HCT116 (cell line): Measurements from ENCODE around the gene CCDC188.

Experiments
- ATF3 ChIP-seq: IDR thresholded peaks from 2 replicates; pipeline ENCODE4 v1.6.1; 2012
- CTCF ChIP-seq, 3 experiments: fragments of 200-600 bp in 1 of 3; sonication (generic) in 1 of 3; IDR thresholded peaks in 2 of 3; conservative IDR thresholded peaks in 1 of 3; 2 replicates each; pipeline ENCODE4 v1.5.1; 2012 to 2017; ENCODE audit warnings: low read depth in 2 of 3, low read length in 2 of 3, antibody characterized with exemption in 1 of 3, borderline replicate concordance in 1 of 3, control low read depth in 1 of 3, mild to moderate bottlenecking in 1 of 3, mixed read lengths in 1 of 3, mixed run types in 1 of 3, moderate library complexity in 1 of 3; ENCODE audit not compliant: insufficient read depth in 1 of 3
- EGR1 ChIP-seq: IDR thresholded peaks from 2 replicates; pipeline ENCODE4 v1.6.1; 2012; ENCODE audit warnings: low read depth
- TF ChIP-seq, protein P1 (sequence below): IDR thresholded peaks from 2 replicates; pipeline ENCODE4 v1.6.1; 2011; ENCODE audit warnings: mild to moderate bottlenecking, low read length, moderate library complexity; ENCODE audit not compliant: insufficient replicate concordance; ENCODE audit errors: extremely low read depth

GRCh38 chr22:20145206-20145831 lies 5.5 kb downstream of the CCDC188 start:
- TF ChIP-seq CTCF (IDR thresholded peaks at IDR 0.05 in 2 of 3, conservative IDR thresholded peaks at IDR 0.05 in 1 of 3; ENCODE audit: borderline replicate concordance in 1 of 3, insufficient read depth in 1 of 3, low read depth in 2 of 3, low read length in 2 of 3) (no peak), EGR1 (no peak), ATF3 (no peak)
- TF ChIP-seq, protein P1, sequence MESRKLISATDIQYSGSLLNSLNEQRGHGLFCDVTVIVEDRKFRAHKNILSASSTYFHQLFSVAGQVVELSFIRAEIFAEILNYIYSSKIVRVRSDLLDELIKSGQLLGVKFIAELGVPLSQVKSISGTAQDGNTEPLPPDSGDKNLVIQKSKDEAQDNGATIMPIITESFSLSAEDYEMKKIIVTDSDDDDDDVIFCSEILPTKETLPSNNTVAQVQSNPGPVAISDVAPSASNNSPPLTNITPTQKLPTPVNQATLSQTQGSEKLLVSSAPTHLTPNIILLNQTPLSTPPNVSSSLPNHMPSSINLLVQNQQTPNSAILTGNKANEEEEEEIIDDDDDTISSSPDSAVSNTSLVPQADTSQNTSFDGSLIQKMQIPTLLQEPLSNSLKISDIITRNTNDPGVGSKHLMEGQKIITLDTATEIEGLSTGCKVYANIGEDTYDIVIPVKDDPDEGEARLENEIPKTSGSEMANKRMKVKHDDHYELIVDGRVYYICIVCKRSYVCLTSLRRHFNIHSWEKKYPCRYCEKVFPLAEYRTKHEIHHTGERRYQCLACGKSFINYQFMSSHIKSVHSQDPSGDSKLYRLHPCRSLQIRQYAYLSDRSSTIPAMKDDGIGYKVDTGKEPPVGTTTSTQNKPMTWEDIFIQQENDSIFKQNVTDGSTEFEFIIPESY, result no peak
